Fibroblast of lung (primary cell): Measurements from ENCODE around the gene MAP4K2. TPM values are rescaled to one million over a fixed set of nuclear protein-coding genes. Genes with fewer than 3 reads are reported as not detected.

Source experiments
- DNase-seq, 2 donors: peaks; one replicate each; pipeline versions ENCODE4 v3.0.0 to v3.0.0-alpha.2; 2010; ENCODE audit warnings: low read depth in 2 of 2
- H2AFZ ChIP-seq: 2 replicates; pipeline ENCODE4 v1.5.1; 2012; ENCODE audit warnings: low read length, control low read depth, inconsistent platforms
- H3K27ac ChIP-seq: 2 replicates; pipeline ENCODE4 v1.5.1; 2011; ENCODE audit warnings: low read length, control low read depth; ENCODE audit not compliant: insufficient read depth
- H3K27me3 ChIP-seq: 2 replicates; pipeline ENCODE4 v1.5.1; 2011; ENCODE audit warnings: mild to moderate bottlenecking, low read length; ENCODE audit not compliant: control insufficient read depth, insufficient read depth
- H3K36me3 ChIP-seq: 2 replicates; pipeline ENCODE4 v1.5.1; 2011; ENCODE audit warnings: low read length; ENCODE audit not compliant: control insufficient read depth, insufficient read depth
- H3K4me1 ChIP-seq: 2 replicates; pipeline ENCODE4 v1.5.1; 2011; ENCODE audit warnings: low read length; ENCODE audit not compliant: control insufficient read depth, insufficient read depth; ENCODE audit errors: extremely low read depth
- H3K4me2 ChIP-seq: 2 replicates; pipeline ENCODE4 v1.5.1; 2011; ENCODE audit warnings: low read length, control low read depth; ENCODE audit not compliant: insufficient read depth; ENCODE audit errors: extremely low read depth
- H3K4me3 ChIP-seq, 4 experiments: fragments of 200-600 bp in 1 of 4; sonication (generic) in 1 of 4; replicated peaks in 1 of 4; 2 replicates each; pipeline ENCODE4 v1.5.1; 2011 to 2016; ENCODE audit warnings: low read length in 4 of 4, low read depth in 3 of 4, mild to moderate bottlenecking in 3 of 4, control low read depth in 2 of 4, inconsistent platforms in 1 of 4, mixed read lengths in 1 of 4; ENCODE audit not compliant: insufficient read depth in 1 of 4; ENCODE audit errors: control extremely low read depth in 1 of 4
- H3K79me2 ChIP-seq: 2 replicates; pipeline ENCODE4 v1.5.1; 2012; ENCODE audit warnings: mild to moderate bottlenecking, low read length, inconsistent platforms; ENCODE audit not compliant: control insufficient read depth, insufficient read depth
- H3K9ac ChIP-seq: 2 replicates; pipeline ENCODE4 v1.5.1; 2011; ENCODE audit warnings: mild to moderate bottlenecking, low read length, control low read depth; ENCODE audit not compliant: insufficient read depth
- H3K9me3 ChIP-seq: 2 replicates; pipeline ENCODE4 v1.5.1; 2012; ENCODE audit warnings: low read depth, low read length; ENCODE audit not compliant: control insufficient read depth, insufficient read depth
- H4K20me1 ChIP-seq: 2 replicates; pipeline ENCODE4 v1.5.1; 2011; ENCODE audit warnings: low read length; ENCODE audit not compliant: control insufficient read depth, insufficient read depth; ENCODE audit errors: extremely low read depth
- CTCF ChIP-seq, 2 donors: IDR thresholded peaks in 1 of 2; conservative IDR thresholded peaks in 1 of 2; 1 replicate in 1 of 2; 2 replicates in 1 of 2; pipeline ENCODE4 v1.5.1; 2011 to 2012; ENCODE audit warnings: low read length in 2 of 2, control low read depth in 1 of 2, inconsistent platforms in 1 of 2, low read depth in 1 of 2, mild to moderate bottlenecking in 1 of 2
- EZH2 ChIP-seq: IDR thresholded peaks from 2 replicates; pipeline ENCODE4 v1.5.1; 2012; ENCODE audit warnings: low read length, control low read depth, mild to moderate bottlenecking; ENCODE audit errors: missing control alignments
- polyA plus RNA-seq, 2 donors: library from polyadenylated mRNA; depleted of rRNA in 1 of 2; stranded (reverse) in 1 of 2; unstranded in 1 of 2; fragments of >200 nt; gene quantifications; 2 replicates each; pipeline ENCODE4 v1.2.1, GENCODE V29; 2011 to 2012; ENCODE audit warnings: missing spikeins in 1 of 2
- total RNA-seq: library from RNA; depleted of rRNA; stranded (reverse); fragments of >200 nt; gene quantifications from 2 replicates; pipeline ENCODE4 v1.2.1, GENCODE V29; 2014

Gene MAP4K2
- total and polyA plus RNA-seq, 2 donors (not counting 1 experiment from before 2014, with no cell fraction given) = 6.4 to 9.2 TPM

GRCh38 chr11:64759131-64759721 lies 43.8 kb downstream of the MAP4K2 start:
- no peak overlapping the region for H3K4me3 ChIP-seq

GRCh38 chr11:64758330-64759079 lies 44.5 kb downstream of the MAP4K2 start:
- Histone ChIP-seq H3K4me2 (no peak overlapping the region), H3K27me3 (no peaks in the 10 kb centered on the region), H3K4me1 (peaks cover 21% of the 10 kb centered on the region), H3K9me3 (no peaks in the 10 kb centered on the region), H2AFZ (no peak overlapping the region), H3K9ac (no peak overlapping the region), H3K27ac (no peak overlapping the region), H3K79me2 (no peaks in the 10 kb centered on the region), H4K20me1 (no peaks in the 10 kb centered on the region), H3K36me3 (peaks cover 10% of the 10 kb centered on the region), H3K4me3 (no peak overlapping the region)
- no peak for DNase-seq
- TF ChIP-seq EZH2 (no peak), CTCF (conservative IDR thresholded peaks at IDR 0.05 in 1 of 2, IDR thresholded peaks at IDR 0.05 in 1 of 2; ENCODE audit: low read depth in 1 of 2, low read length in 2 of 2) (no peak)

More at GRCh38 chr11:64759131-64759721, 43.8 kb downstream of the MAP4K2 start:
- Histone ChIP-seq H3K27me3 (no peaks in the 10 kb centered on the region), H4K20me1 (no peaks in the 10 kb centered on the region), H3K4me1 (peaks cover 26% of the 10 kb centered on the region), H3K9me3 (no peaks in the 10 kb centered on the region), H2AFZ (no peak overlapping the region), H3K27ac (no peak overlapping the region), H3K9ac (no peak overlapping the region), H3K36me3 (peaks cover 12% of the 10 kb centered on the region), H3K4me2 (no peak overlapping the region), H3K79me2 (no peaks in the 10 kb centered on the region)
- DNase-seq = no peak
- TF ChIP-seq EZH2 (no peak), CTCF (conservative IDR thresholded peaks at IDR 0.05 in 1 of 2, IDR thresholded peaks at IDR 0.05 in 1 of 2; ENCODE audit: low read depth in 1 of 2, low read length in 2 of 2) (no peak)

- no peaks in the 10 kb centered on the region for H3K9me3 ChIP-seq
- no peaks in the 10 kb centered on the region for H3K27me3 ChIP-seq
- TF ChIP-seq CTCF (conservative IDR thresholded peaks at IDR 0.05 in 1 of 2, IDR thresholded peaks at IDR 0.05 in 1 of 2; ENCODE audit: low read depth in 1 of 2, low read length in 2 of 2) (no peak), EZH2 (no peak)
- no peak overlapping the region for H3K27ac ChIP-seq
- peaks cover 8% of the 10 kb centered on the region for H3K36me3 ChIP-seq
- H2AFZ ChIP-seq = no peak overlapping the region
- no peaks in the 10 kb centered on the region for H3K79me2 ChIP-seq
- H3K4me3 ChIP-seq = no peak overlapping the region
- peaks cover 15% of the 10 kb centered on the region for H3K4me1 ChIP-seq
- H4K20me1 ChIP-seq = no peaks in the 10 kb centered on the region
- no peak for DNase-seq
- H3K9ac ChIP-seq = no peak overlapping the region
- H3K4me2 ChIP-seq = no peak overlapping the region
Measured at GRCh38 chr11:64757549-64758329, 45.3 kb downstream of the MAP4K2 start.
